HEK293 (cell line): ENCODE data around the gene PI4KA.

ENCODE experiments used
- CTCF ChIA-PET: fragments of 350-600 bp; formaldehyde crosslinking; extraction: SDS; loops from one replicate; lab custom pipeline; 2021; ENCODE audit warnings: antibody characterized with exemption; lab: Yijun Ruan, JAX
- POLR2A ChIA-PET: fragments of 300-600 bp; formaldehyde crosslinking; extraction: SDS; loops from one replicate; lab custom pipeline; 2020; ENCODE audit warnings: antibody characterized with exemption, inconsistent platforms; lab: Yijun Ruan, JAX
- H3K27ac ChIP-seq: fragments of 200-500 bp; sonication (Bioruptor generic); 2 replicates; pipeline ENCODE4 v1.5.1; 2014; ENCODE audit warnings: low read depth, low read length, control low read depth, inconsistent platforms; ENCODE audit errors: extremely low read depth
- H3K36me3 ChIP-seq, 2 experiments: fragments of 200-500 bp in 1 of 2; sonication (Bioruptor generic) in 1 of 2; 1 replicate in 1 of 2; 2 replicates in 1 of 2; pipeline ENCODE4 v1.5.1; 2014 to 2017; ENCODE audit warnings: inconsistent platforms in 2 of 2, low read length in 2 of 2; ENCODE audit not compliant: control insufficient read depth in 2 of 2, insufficient read depth in 1 of 2
- H3K4me1 ChIP-seq: fragments of 200-500 bp; sonication (Bioruptor generic); 2 replicates; pipeline ENCODE4 v1.5.1; 2014; ENCODE audit warnings: mild to moderate bottlenecking, low read length, inconsistent platforms; ENCODE audit not compliant: control insufficient read depth, insufficient read depth
- H3K4me3 ChIP-seq: 2 replicates; pipeline ENCODE4 v1.5.1; 2011; ENCODE audit warnings: low read depth, mild to moderate bottlenecking, control low read depth, low read length, moderate library complexity
- H3K9me3 ChIP-seq: fragments of 200-500 bp; sonication (Bioruptor generic); 2 replicates; pipeline ENCODE4 v1.5.1; 2014; ENCODE audit warnings: low read depth, low read length, inconsistent platforms; ENCODE audit not compliant: control insufficient read depth, insufficient read depth
- ELK4 ChIP-seq: IDR thresholded peaks from 2 replicates; pipeline ENCODE4 v1.6.1; 2011; ENCODE audit warnings: mild to moderate bottlenecking, low read depth, low read length, borderline replicate concordance
- FEZF1 ChIP-seq: fragments of 450-650 bp; formaldehyde crosslinking; IDR thresholded peaks from 2 replicates; pipeline ENCODE4 v1.5.1; 2016; ENCODE audit warnings: missing biosample characterization, missing genetic modification characterization
- INSM2 ChIP-seq: fragments of 450-650 bp; formaldehyde crosslinking; IDR thresholded peaks from 2 replicates; pipeline ENCODE4 v1.5.1; 2016; ENCODE audit warnings: missing biosample characterization, missing genetic modification characterization
- KLF8 ChIP-seq: fragments of 450-650 bp; formaldehyde crosslinking; IDR thresholded peaks from 2 replicates; pipeline ENCODE4 v1.5.1; 2016; ENCODE audit warnings: missing biosample characterization, missing genetic modification characterization
- MZF1 ChIP-seq: fragments of 450-650 bp; formaldehyde crosslinking; IDR thresholded peaks from 2 replicates; pipeline ENCODE4 v1.5.1; 2017; ENCODE audit warnings: missing biosample characterization, missing genetic modification characterization, borderline replicate concordance
- SETDB1 ChIP-seq: IDR thresholded peaks from one replicate; pipeline ENCODE4 v1.6.1; 2017; ENCODE audit warnings: mild to moderate bottlenecking, low read length, moderate library complexity, mixed read lengths; ENCODE audit not compliant: insufficient read length
- SP2 ChIP-seq: fragments of 450-650 bp; formaldehyde crosslinking; IDR thresholded peaks from 2 replicates; pipeline ENCODE4 v1.5.1; 2016; ENCODE audit warnings: missing biosample characterization, missing genetic modification characterization
- YY1 ChIP-seq: fragments of 450-650 bp; formaldehyde crosslinking; IDR thresholded peaks from 2 replicates; pipeline ENCODE4 v1.5.1; 2018; ENCODE audit warnings: missing biosample characterization, missing genetic modification characterization
- ZBTB21 ChIP-seq: fragments of 450-650 bp; formaldehyde crosslinking; IDR thresholded peaks from 2 replicates; pipeline ENCODE4 v1.5.1; 2017; ENCODE audit warnings: missing biosample characterization, missing genetic modification characterization
- ZBTB7A ChIP-seq: fragments of 450-650 bp; formaldehyde crosslinking; IDR thresholded peaks from 2 replicates; pipeline ENCODE4 v1.5.1; 2016; ENCODE audit warnings: low read depth, missing biosample characterization, missing genetic modification characterization
- ZFP41 ChIP-seq: fragments of 450-650 bp; formaldehyde crosslinking; IDR thresholded peaks from 2 replicates; pipeline ENCODE4 v1.5.1; 2016; ENCODE audit warnings: missing biosample characterization, missing genetic modification characterization, borderline replicate concordance
- ZNF121 ChIP-seq: fragments of 450-650 bp; formaldehyde crosslinking; IDR thresholded peaks from 2 replicates; pipeline ENCODE4 v1.5.1; 2016; ENCODE audit warnings: missing biosample characterization, missing genetic modification characterization
- ZNF148 ChIP-seq: fragments of 450-650 bp; formaldehyde crosslinking; IDR thresholded peaks from 2 replicates; pipeline ENCODE4 v1.5.0; 2017; ENCODE audit warnings: missing biosample characterization, missing genetic modification characterization, borderline replicate concordance
- ZNF18 ChIP-seq: fragments of 450-650 bp; formaldehyde crosslinking; IDR thresholded peaks from 2 replicates; pipeline ENCODE4 v1.5.1; 2016; ENCODE audit warnings: missing biosample characterization, missing genetic modification characterization
- ZNF202 ChIP-seq: fragments of 450-650 bp; formaldehyde crosslinking; IDR thresholded peaks from 2 replicates; pipeline ENCODE4 v1.5.1; 2016; ENCODE audit warnings: missing biosample characterization, missing genetic modification characterization, borderline replicate concordance
- ZNF211 ChIP-seq: fragments of 450-650 bp; formaldehyde crosslinking; IDR thresholded peaks from 2 replicates; pipeline ENCODE4 v1.5.1; 2016; ENCODE audit warnings: low read depth, missing biosample characterization, missing genetic modification characterization
- ZNF239 ChIP-seq: fragments of 450-650 bp; formaldehyde crosslinking; IDR thresholded peaks from 2 replicates; pipeline ENCODE4 v1.5.1; 2016; ENCODE audit warnings: missing biosample characterization, missing genetic modification characterization
- ZNF274 ChIP-seq, 2 experiments: fragments of 200-500 bp in 1 of 2; fragments of 450-650 bp in 1 of 2; sonication (Bioruptor generic) in 1 of 2; formaldehyde crosslinking in 1 of 2; IDR thresholded peaks; 2 replicates each; pipeline versions ENCODE4 v1.5.1 to v1.6.1; 2014 to 2016; ENCODE audit warnings: borderline replicate concordance in 1 of 2, inconsistent platforms in 1 of 2, low read length in 1 of 2, missing biosample characterization in 1 of 2, missing genetic modification characterization in 1 of 2
- ZNF555 ChIP-seq: fragments of 450-650 bp; formaldehyde crosslinking; conservative IDR thresholded peaks from 2 replicates; pipeline ENCODE4 v1.5.1; 2017; ENCODE audit warnings: missing biosample characterization, mild to moderate bottlenecking, missing genetic modification characterization, inconsistent platforms
- ZNF580 ChIP-seq: fragments of 450-650 bp; formaldehyde crosslinking; IDR thresholded peaks from 2 replicates; pipeline ENCODE4 v1.5.1; 2016; ENCODE audit warnings: missing biosample characterization, missing genetic modification characterization
- ZNF623 ChIP-seq: fragments of 450-650 bp; formaldehyde crosslinking; IDR thresholded peaks from 2 replicates; pipeline ENCODE4 v1.5.1; 2016; ENCODE audit warnings: missing biosample characterization, missing genetic modification characterization
- ZNF639 ChIP-seq: fragments of 450-650 bp; formaldehyde crosslinking; IDR thresholded peaks from 2 replicates; pipeline ENCODE4 v1.5.1; 2016; ENCODE audit warnings: missing biosample characterization, missing genetic modification characterization
- ZNF677 ChIP-seq: fragments of 450-650 bp; IDR thresholded peaks from 2 replicates; pipeline ENCODE4 v1.5.0; 2018; ENCODE audit warnings: missing biosample characterization, mild to moderate bottlenecking, missing genetic modification characterization, moderate library complexity
- ZNF692 ChIP-seq: fragments of 450-650 bp; formaldehyde crosslinking; IDR thresholded peaks from 2 replicates; pipeline ENCODE4 v1.5.1; 2016; ENCODE audit warnings: missing biosample characterization, missing genetic modification characterization
- ZNF76 ChIP-seq: fragments of 450-650 bp; formaldehyde crosslinking; IDR thresholded peaks from 2 replicates; pipeline ENCODE4; 2016; ENCODE audit warnings: low read depth, missing biosample characterization, missing genetic modification characterization, borderline replicate concordance
- ZNF837 ChIP-seq: fragments of 450-650 bp; formaldehyde crosslinking; IDR thresholded peaks from 2 replicates; pipeline ENCODE4 v1.5.1; 2016; ENCODE audit warnings: missing biosample characterization, missing genetic modification characterization

PI4KA gene

GRCh38 chr22:20777420-20778177, 81.0 kb downstream of the PI4KA start:
- POLR2A ChIA-PET = interaction anchor here (1.0 to 1.2 kb wide), 3 partner anchors 75 to 205 kb away, joined by 3 to 5 read pairs (median 4); partner anchors contain the start of gene LZTR1
- CTCF ChIA-PET = interaction anchor here (0.6 to 2.1 kb wide), 8 partner anchors 9 to 209 kb away, joined by 3 to 6 read pairs (median 4); no protein-coding TSS in a partner anchor
- TF ChIP-seq ZNF837 (tag by site-specific recombination) (no peak), ZBTB21 (tag by site-specific recombination) (no peak), ZNF274 (IDR thresholded peaks at IDR 0.05; ENCODE audit: low read length) (no peak), ZNF274 (tag by site-specific recombination; IDR thresholded peaks at IDR 0.05; ENCODE audit: borderline replicate concordance) (no peak), ZNF76 (no peak), ZNF18 (no peak), ZNF202 (no peak), SETDB1 (no peak), ELK4 (no peak), ZBTB7A (tag by site-specific recombination) (no peak), ZNF639 (no peak), ZNF580 (tag by site-specific recombination) (no peak), KLF8 (peak; percentile 74; the same call in 1 of the 2 replicates), ZNF677 (tag by site-specific recombination) (no peak), ZFP41 (tag by site-specific recombination) (no peak), ZNF211 (tag by site-specific recombination) (no peak), ZNF692 (tag by site-specific recombination) (0 out of 2 replicates have a peak, but pooled peaks have one; percentile 56), FEZF1 (tag by site-specific recombination) (peak; percentile 25; the same call in 1 of the 2 replicates), ZNF623 (tag by site-specific recombination) (no peak), ZNF148 (tag by site-specific recombination) (no peak), ZNF555 (tag by site-specific recombination) (no peak), ZNF121 (no peak), MZF1 (tag by site-specific recombination) (no peak), INSM2 (tag by site-specific recombination) (0 out of 2 replicates have a peak, but pooled peaks have one; percentile 56), YY1 (no peak), ZNF239 (no peak), SP2 (no peak)

More at GRCh38 chr22:20777420-20778177, 81.0 kb downstream of the PI4KA start:
- peaks cover 0 to 26% of the 10 kb centered on the region in 2 experiments; a peak in 1 of 3 replicates for H3K36me3 ChIP-seq
- H3K4me3 ChIP-seq = no peak overlapping the region
- no peaks in the 10 kb centered on the region for H3K9me3 ChIP-seq
- no peaks in the 10 kb centered on the region for H3K4me1 ChIP-seq
- peak overlapping the region; percentile 3 for H3K27ac ChIP-seq
